Body of pancreas (tissue), 4 donors: ENCODE measurements around the gene SHANK3. TPM values are rescaled to one million over a fixed set of nuclear protein-coding genes. Genes with fewer than 3 reads are reported as not detected.

Experiments used
- ATAC-seq: fragments of 150-250 bp; one replicate; pipeline ENCODE4 v1.9.1; 2016
- DNase-seq, 4 donors: peaks; one replicate each; pipeline ENCODE4 v3.0.0-alpha.2; 2019
- H3K27ac ChIP-seq, 4 donors: fragments of 200-600 bp; sonication (generic); 1 replicate in 3 of 4; 2 replicates in 1 of 4; pipeline versions ENCODE4 v1.5.1 to v1.6.1; 2016 to 2019; ENCODE audit warnings: mild to moderate bottlenecking in 1 of 4, mixed read lengths in 1 of 4, moderate library complexity in 1 of 4
- H3K27me3 ChIP-seq, 2 donors: fragments of 200-600 bp; sonication (generic); one replicate each; pipeline ENCODE4 v1.6.0; 2016; ENCODE audit warnings: mild to moderate bottlenecking in 1 of 2
- H3K36me3 ChIP-seq, 2 donors: fragments of 200-600 bp; sonication (generic); replicated peaks in 1 of 2; 2 replicates each; pipeline ENCODE4 v1.5.1; 2016; ENCODE audit warnings: low read depth in 2 of 2; ENCODE audit not compliant: insufficient read depth in 1 of 2
- H3K4me1 ChIP-seq: fragments of 200-600 bp; sonication (generic); one replicate; pipeline ENCODE4 v1.6.0; 2016
- H3K4me3 ChIP-seq, 2 donors: fragments of 200-600 bp; sonication (generic); 1 replicate in 1 of 2; 2 replicates in 1 of 2; pipeline ENCODE4 v1.5.1; 2016 to 2019
- H3K9me3 ChIP-seq, 3 donors: fragments of 200-600 bp; sonication (generic); 1 replicate in 2 of 3; 2 replicates in 1 of 3; pipeline ENCODE4 v1.5.1; 2016
- CTCF ChIP-seq, 7 experiments: fragments of 450-650 bp in 4 of 7; fragments of 200-600 bp in 3 of 7; sonication (generic) in 3 of 7; IDR thresholded peaks; one replicate each; pipeline ENCODE4 v1.5.1; 2016 to 2019; ENCODE audit warnings: antibody characterized with exemption in 7 of 7
- POLR2A ChIP-seq, 3 donors: fragments of 450-650 bp; IDR thresholded peaks; one replicate each; pipeline ENCODE4 v1.6.1; 2016; ENCODE audit warnings: antibody characterized with exemption in 3 of 3, mild to moderate bottlenecking in 2 of 3
- WGBS, 2 donors: methylation state at CpG; one replicate each; pipeline ENCODE4 v1.1.5; 2017; 5-methylcytosine and 5-hydroxymethylcytosine counted together
- intact Hi-C: fragments of 100-400 bp; cut with DNase I; formaldehyde crosslinking; loops from one replicate; pipeline ENCODE4 v1.15.1; 2023
- total RNA-seq, 2 donors: library from RNA; depleted of rRNA; stranded (reverse); fragments of >200 nt; gene quantifications; one replicate each; pipeline ENCODE4 v1.1.0, GENCODE V29; 2016

The SHANK3 gene
- total RNA-seq, 2 donors from 2014 or later, result 6.0 to 15.5 TPM

- Histone ChIP-seq H3K27me3 (no peaks in the 10 kb centered on the region), H3K36me3 (no peaks in the 10 kb centered on the region), H3K4me1 (peaks cover 13% of the 10 kb centered on the region), H3K9me3 (no peaks in the 10 kb centered on the region), H3K27ac (no peak overlapping the region), H3K4me3 (no peak overlapping the region)
- peak in 1 of 7 experiments; percentile 14 for TF ChIP-seq CTCF (IDR thresholded peaks at IDR 0.05)
- TF ChIP-seq POLR2A (IDR thresholded peaks at IDR 0.05), result no peak
- DNase-seq (peak in 2 of 4 donors; percentile 8 to 10), ATAC-seq (no peak)
- intact Hi-C loops, result no loop called here
- 79 to 82% methylated on average over 14 of the region's 15 CpGs for WGBS, 2 donors
Measured at GRCh38 chr22:50699756-50700386, 27.2 kb downstream of the SHANK3 start.

GRCh38 chr22:50700387-50701075 is 27.9 kb downstream of the SHANK3 start:
- no peaks in the 10 kb centered on the region for H3K9me3 ChIP-seq
- DNase-seq, result peak in 2 of 4 donors; percentile 4 to 9

GRCh38 chr22:50701076-50701419 is 28.4 kb downstream of the SHANK3 start:
- Histone ChIP-seq H3K27me3 (no peaks in the 10 kb centered on the region), H3K4me1 (peaks cover 13% of the 10 kb centered on the region), H3K36me3 (no peaks in the 10 kb centered on the region), H3K27ac (no peak overlapping the region), H3K4me3 (no peak overlapping the region), H3K9me3 (no peaks in the 10 kb centered on the region)
- DNase-seq (peak in 2 of 4 donors; percentile 6 to 12), ATAC-seq (no peak)
- intact Hi-C loops, result no loop called here
- TF ChIP-seq CTCF (IDR thresholded peaks at IDR 0.05), result no peak
- TF ChIP-seq POLR2A (IDR thresholded peaks at IDR 0.05), result no peak
- 59 to 67% methylated on average over 6 to 7 of the region's 7 CpGs for WGBS, 2 donors

More at GRCh38 chr22:50700387-50701075, 27.9 kb downstream of the SHANK3 start:
- TF ChIP-seq POLR2A (IDR thresholded peaks at IDR 0.05) (no peak), CTCF (IDR thresholded peaks at IDR 0.05) (no peak)
- peaks cover 13% of the 10 kb centered on the region for H3K4me1 ChIP-seq
- no peaks in the 10 kb centered on the region for H3K27me3 ChIP-seq
- H3K4me3 ChIP-seq, result no peak overlapping the region
- no peak overlapping the region for H3K27ac ChIP-seq
- H3K36me3 ChIP-seq, result no peaks in the 10 kb centered on the region
- ATAC-seq, result no peak
- intact Hi-C loops, result no loop called here
- WGBS, 2 donors, result 79 to 80% methylated on average over 11 to 19 of the region's 19 CpGs

GRCh38 chr22:50701428-50702154 is 29.0 kb downstream of the SHANK3 start:
- H3K4me1 ChIP-seq, result peaks cover 11% of the 10 kb centered on the region
- H3K4me3 ChIP-seq, result no peak overlapping the region
- H3K27ac ChIP-seq, result no peak overlapping the region
- DNase-seq (peak in 2 of 4 donors; percentile 1 to 3), ATAC-seq (no peak)
- intact Hi-C loops, result no loop called here
- TF ChIP-seq POLR2A (IDR thresholded peaks at IDR 0.05) (no peak), CTCF (IDR thresholded peaks at IDR 0.05) (no peak)
- no peaks in the 10 kb centered on the region for H3K27me3 ChIP-seq
- H3K36me3 ChIP-seq, result no peaks in the 10 kb centered on the region
- no peaks in the 10 kb centered on the region for H3K9me3 ChIP-seq
- WGBS, 2 donors, result 70 to 83% methylated on average over 11 of the region's 11 CpGs
